Smooth muscle cell (in vitro differentiated cells): Measurements from ENCODE around the gene LPO. TPM values are rescaled to one million over a fixed set of nuclear protein-coding genes. Genes with fewer than 3 reads are reported as not detected.

Source experiments
- DNase-seq: peaks from one replicate; lab custom pipeline; 2025; ENCODE audit not compliant: unreplicated experiment; lab: John Stamatoyannopoulos, UW
- H2AFZ ChIP-seq: fragments of 200-600 bp; sonication (generic); 2 replicates; pipeline ENCODE4 v1.6.0; 2016; ENCODE audit warnings: antibody characterized with exemption, low read depth, mild to moderate bottlenecking
- H3F3A ChIP-seq: fragments of 200-600 bp; sonication (generic); 2 replicates; pipeline ENCODE4 v1.6.0; 2017; ENCODE audit warnings: antibody characterized with exemption, low read depth
- H3K27ac ChIP-seq: fragments of 200-600 bp; sonication (generic); 2 replicates; pipeline ENCODE4 v1.5.1; 2016; ENCODE audit warnings: low read depth, mild to moderate bottlenecking
- H3K27me3 ChIP-seq: fragments of 200-600 bp; sonication (generic); 2 replicates; pipeline ENCODE4 v1.6.1; 2016; ENCODE audit warnings: low read depth, mild to moderate bottlenecking
- H3K36me3 ChIP-seq: fragments of 200-600 bp; sonication (generic); 2 replicates; pipeline ENCODE4 v1.5.1; 2016; ENCODE audit warnings: low read depth
- H3K4me1 ChIP-seq: fragments of 200-600 bp; sonication (generic); 2 replicates; pipeline ENCODE4 v1.5.1; 2016; ENCODE audit warnings: low read depth
- H3K4me2 ChIP-seq: fragments of 200-600 bp; sonication (generic); 2 replicates; pipeline ENCODE4 v1.6.0; 2016; ENCODE audit warnings: mild to moderate bottlenecking
- H3K4me3 ChIP-seq: fragments of 200-600 bp; sonication (generic); 2 replicates; pipeline ENCODE4 v1.5.1; 2016; ENCODE audit warnings: mild to moderate bottlenecking
- H3K79me2 ChIP-seq: fragments of 200-600 bp; sonication (generic); 2 replicates; pipeline ENCODE4 v1.6.0; 2016; ENCODE audit warnings: low read depth, mild to moderate bottlenecking
- H3K9ac ChIP-seq: fragments of 200-600 bp; sonication (generic); 2 replicates; pipeline ENCODE4 v1.6.0; 2016; ENCODE audit warnings: low read depth
- H3K9me3 ChIP-seq: fragments of 200-600 bp; sonication (generic); replicated peaks from 2 replicates; pipeline ENCODE4 v1.5.1; 2016; ENCODE audit warnings: low read depth
- H4K20me1 ChIP-seq: fragments of 200-600 bp; sonication (generic); 2 replicates; pipeline ENCODE4 v1.6.0; 2016; ENCODE audit warnings: low read depth
- WGBS: methylation state at CpG from one replicate; pipeline ENCODE4 v1.1.7; 2016; ENCODE audit warnings: low lambda C conversion rate; 5-methylcytosine and 5-hydroxymethylcytosine counted together
- polyA plus RNA-seq: library from polyadenylated mRNA; unstranded; fragments of >200 nt; fragmentation: Nextera tagmentation; extraction: Ambion mirVana; gene quantifications from 2 replicates; pipeline ENCODE4 v1.2.1, GENCODE V29; 2016
- total RNA-seq: library from RNA; depleted of rRNA; stranded (reverse); fragments of >200 nt; gene quantifications from 2 replicates; pipeline ENCODE4 v1.2.3, GENCODE V29; 2014
- TF ChIP-seq, protein P1 (sequence below): fragments of 200-600 bp; sonication (generic); IDR thresholded peaks from 2 replicates; pipeline ENCODE4 v1.5.1; 2017; ENCODE audit warnings: borderline replicate concordance, mild to moderate bottlenecking, antibody characterized with exemption; ENCODE audit not compliant: insufficient read depth, poor library complexity, severe bottlenecking

Gene LPO
- total and polyA plus RNA-seq, 2 experiments from 2014 or later, result 3.3 to 4.1 TPM

DNA sequence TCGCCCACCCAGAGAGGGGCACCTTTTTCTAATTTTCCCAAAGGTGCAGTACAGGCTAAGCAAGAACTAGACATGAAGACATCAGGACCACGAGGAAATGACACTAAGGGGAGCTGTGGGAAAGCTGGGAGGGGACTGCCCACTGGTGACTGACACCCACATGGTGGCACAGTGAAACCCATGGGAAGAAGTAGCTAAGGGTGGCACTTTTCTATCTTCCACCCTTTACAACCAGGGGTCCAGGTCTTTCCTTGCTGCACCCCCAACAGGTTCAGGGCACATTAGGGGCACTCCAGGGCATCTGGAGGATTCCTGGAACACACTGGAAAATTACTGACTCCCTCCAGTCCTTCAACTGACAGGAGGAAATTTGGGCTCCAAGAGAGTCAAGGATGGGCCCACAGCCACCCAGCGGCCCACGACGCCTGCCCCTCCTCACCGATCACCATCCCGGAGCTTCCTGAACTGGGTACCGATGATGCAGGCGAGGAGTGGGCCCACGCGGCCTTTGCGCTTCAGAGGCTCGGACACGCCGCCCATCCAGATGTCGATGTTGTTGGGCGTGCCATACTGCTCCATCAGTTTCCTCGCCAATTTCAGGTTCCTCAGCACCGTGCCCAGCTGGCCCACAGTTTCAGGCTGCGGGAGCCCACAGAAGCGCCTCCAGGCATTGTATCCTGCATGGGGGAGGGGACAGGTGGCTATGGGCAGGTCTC is 33.0 kb downstream of the LPO start:
- TF ChIP-seq, protein P1, sequence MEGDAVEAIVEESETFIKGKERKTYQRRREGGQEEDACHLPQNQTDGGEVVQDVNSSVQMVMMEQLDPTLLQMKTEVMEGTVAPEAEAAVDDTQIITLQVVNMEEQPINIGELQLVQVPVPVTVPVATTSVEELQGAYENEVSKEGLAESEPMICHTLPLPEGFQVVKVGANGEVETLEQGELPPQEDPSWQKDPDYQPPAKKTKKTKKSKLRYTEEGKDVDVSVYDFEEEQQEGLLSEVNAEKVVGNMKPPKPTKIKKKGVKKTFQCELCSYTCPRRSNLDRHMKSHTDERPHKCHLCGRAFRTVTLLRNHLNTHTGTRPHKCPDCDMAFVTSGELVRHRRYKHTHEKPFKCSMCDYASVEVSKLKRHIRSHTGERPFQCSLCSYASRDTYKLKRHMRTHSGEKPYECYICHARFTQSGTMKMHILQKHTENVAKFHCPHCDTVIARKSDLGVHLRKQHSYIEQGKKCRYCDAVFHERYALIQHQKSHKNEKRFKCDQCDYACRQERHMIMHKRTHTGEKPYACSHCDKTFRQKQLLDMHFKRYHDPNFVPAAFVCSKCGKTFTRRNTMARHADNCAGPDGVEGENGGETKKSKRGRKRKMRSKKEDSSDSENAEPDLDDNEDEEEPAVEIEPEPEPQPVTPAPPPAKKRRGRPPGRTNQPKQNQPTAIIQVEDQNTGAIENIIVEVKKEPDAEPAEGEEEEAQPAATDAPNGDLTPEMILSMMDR, result no peak
- Histone ChIP-seq H3K36me3 (no peaks in the 10 kb centered on the region), H2AFZ (no peak overlapping the region), H3K4me1 (no peaks in the 10 kb centered on the region), H3K9ac (no peak overlapping the region), H3K4me3 (no peak overlapping the region), H3K27ac (no peak overlapping the region), H3K4me2 (no peak overlapping the region), H3K27me3 (peaks cover 3% of the 10 kb centered on the region), H3K9me3 (no peaks in the 10 kb centered on the region), H3F3A (no peaks in the 10 kb centered on the region), H4K20me1 (no peaks in the 10 kb centered on the region), H3K79me2 (no peaks in the 10 kb centered on the region)
- 93% methylated on average over 21 of the region's 21 CpGs for WGBS
- no peak for DNase-seq

GRCh38 chr17:58272367-58273280 is 34.2 kb downstream of the LPO start:
- no peaks in the 10 kb centered on the region for H3K79me2 ChIP-seq
- no peak overlapping the region for H2AFZ ChIP-seq
- 95% methylated on average over 12 of the region's 12 CpGs for WGBS
- no peaks in the 10 kb centered on the region for H3F3A ChIP-seq
- TF ChIP-seq, protein P1, result no peak
- no peak overlapping the region for H3K9ac ChIP-seq
- H3K4me2 ChIP-seq, result no peak overlapping the region
- H3K27ac ChIP-seq, result no peak overlapping the region
- H3K4me3 ChIP-seq, result no peak overlapping the region
- H3K36me3 ChIP-seq, result no peaks in the 10 kb centered on the region
- no peaks in the 10 kb centered on the region for H3K27me3 ChIP-seq
- H4K20me1 ChIP-seq, result no peaks in the 10 kb centered on the region
- no peak for DNase-seq
- H3K9me3 ChIP-seq, result no peaks in the 10 kb centered on the region
- no peaks in the 10 kb centered on the region for H3K4me1 ChIP-seq

DNA sequence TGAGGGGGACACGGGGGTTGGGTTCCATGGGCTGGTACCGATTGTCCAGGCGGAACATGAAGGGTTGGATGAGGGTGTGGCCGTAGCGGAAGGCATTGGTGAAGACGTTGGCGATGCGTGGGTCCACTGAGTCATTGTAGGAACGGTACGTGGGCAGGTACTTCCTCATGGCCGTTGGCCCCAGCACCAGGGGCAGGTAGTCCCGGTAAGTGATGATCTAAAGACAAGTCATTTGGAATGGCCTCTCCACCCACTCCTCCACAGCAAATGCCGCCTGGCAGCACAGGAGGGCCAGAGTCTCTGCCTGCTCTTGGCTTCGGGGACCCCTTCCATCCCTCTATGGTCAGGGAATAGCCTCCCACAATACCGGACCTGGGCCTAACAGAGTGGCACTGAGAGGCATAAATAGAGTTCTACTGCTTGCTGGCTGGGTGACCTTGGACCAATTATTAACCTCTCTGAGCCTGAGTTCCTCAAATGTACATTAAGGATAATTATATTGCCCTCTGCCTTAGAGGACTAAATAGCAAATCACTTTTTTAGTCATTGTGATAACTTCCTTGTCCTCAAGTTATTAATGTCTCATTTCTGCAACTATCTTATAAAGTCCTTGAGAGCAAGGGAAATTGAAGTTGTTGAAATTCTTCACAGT is 35.2 kb downstream of the LPO start:
- WGBS, result 87% methylated on average over 15 of the region's 15 CpGs
- TF ChIP-seq, protein P1, result no peak

More for the DNA sequence above, 35.2 kb downstream of the LPO start:
- Histone ChIP-seq H3K27ac (no peak overlapping the region), H3K9ac (no peak overlapping the region), H3K4me3 (no peak overlapping the region), H3K9me3 (no peaks in the 10 kb centered on the region), H3K4me1 (no peaks in the 10 kb centered on the region), H3K4me2 (no peak overlapping the region), H3K27me3 (no peaks in the 10 kb centered on the region), H4K20me1 (no peaks in the 10 kb centered on the region), H2AFZ (no peak overlapping the region), H3K36me3 (no peaks in the 10 kb centered on the region), H3K79me2 (no peaks in the 10 kb centered on the region), H3F3A (no peaks in the 10 kb centered on the region)
- DNase-seq, result no peak
